Endothelial cell of umbilical vein (primary cell): ENCODE measurements around the gene KCNMB2. TPM values are rescaled to one million over a fixed set of nuclear protein-coding genes. Genes with fewer than 3 reads are reported as not detected.

ENCODE experiments used
- BruUV-seq: library from RNA; stranded (reverse); fragments of 400-500 nt; replicated peaks from 2 replicates; lab custom pipeline; 2021; lab: Mats Ljungman, UMichigan
- CTCF ChIA-PET: fragments of 300-600, 350-600 bp; sonication (Branson Sonifier 250); formaldehyde crosslinking; loops from one replicate; lab custom pipeline; 2021; ENCODE audit warnings: antibody characterized with exemption, inconsistent platforms; lab: Charles Lee
- POLR2A ChIA-PET: fragments of 300-600, 350-600 bp; sonication (Branson Sonifier 250); formaldehyde crosslinking; loops from one replicate; lab custom pipeline; 2021; ENCODE audit warnings: antibody characterized with exemption, inconsistent platforms; lab: Charles Lee
- DNase-seq: peaks from one replicate; pipeline ENCODE4 v3.0.0-alpha.2; 2011; ENCODE audit warnings: low read depth, low spot score
- FAIRE-seq: peaks from 2 replicates; lab custom pipeline; 2011; peaks lifted over from hg19 to GRCh38; lab: Jason Lieb, UNC
- H2AFZ ChIP-seq: 2 replicates; pipeline ENCODE4 v1.6.0; 2012; ENCODE audit warnings: low read depth, low read length, control low read depth, inconsistent platforms
- H3K27ac ChIP-seq: 2 replicates; pipeline ENCODE4 v1.5.1; 2011; ENCODE audit warnings: low read depth, mild to moderate bottlenecking, control low read depth, low read length, moderate library complexity; ENCODE audit not compliant: insufficient read depth
- H3K27me3 ChIP-seq, 2 experiments: 2 replicates each; pipeline versions ENCODE4 v1.6.0 to v1.6.1; 2011; ENCODE audit warnings: low read length in 2 of 2, mixed read lengths in 1 of 2; ENCODE audit not compliant: control insufficient read depth in 2 of 2, insufficient read depth in 2 of 2
- H3K36me3 ChIP-seq, 2 experiments: 2 replicates in 1 of 2; 3 replicates in 1 of 2; pipeline ENCODE4 v1.5.1; 2011; ENCODE audit warnings: low read length in 2 of 2, mild to moderate bottlenecking in 1 of 2, moderate library complexity in 1 of 2; ENCODE audit not compliant: control insufficient read depth in 2 of 2, insufficient read depth in 2 of 2; ENCODE audit errors: extremely low read depth in 1 of 2
- H3K4me1 ChIP-seq: 3 replicates; pipeline ENCODE4 v1.5.1; 2011; ENCODE audit warnings: mild to moderate bottlenecking, low read length; ENCODE audit not compliant: control insufficient read depth, insufficient read depth; ENCODE audit errors: extremely low read depth
- H3K4me2 ChIP-seq: 2 replicates; pipeline ENCODE4 v1.6.1; 2011; ENCODE audit warnings: low read length, control low read depth, mixed read lengths; ENCODE audit not compliant: insufficient read depth
- H3K4me3 ChIP-seq, 3 experiments: fragments of 200-600 bp in 1 of 3; sonication (generic), shearing (Covaris generic) in 1 of 3; replicated peaks in 1 of 3; 2 replicates each; pipeline ENCODE4 v1.5.1; 2011 to 2016; ENCODE audit warnings: control low read depth in 3 of 3, low read length in 3 of 3, mild to moderate bottlenecking in 2 of 3, inconsistent platforms in 1 of 3, low read depth in 1 of 3, moderate library complexity in 1 of 3; ENCODE audit not compliant: insufficient read depth in 1 of 3
- H3K79me2 ChIP-seq: 2 replicates; pipeline ENCODE4 v1.6.0; 2012; ENCODE audit warnings: low read length, inconsistent platforms; ENCODE audit not compliant: control insufficient read depth, insufficient read depth
- H3K9ac ChIP-seq: replicated peaks from 2 replicates; pipeline ENCODE3; 2011; ENCODE audit warnings: low read length, control low read depth; ENCODE audit not compliant: insufficient read depth; ENCODE audit errors: extremely low read depth
- H3K9me1 ChIP-seq: replicated peaks from 3 replicates; pipeline ENCODE4 v1.6.0; 2011; ENCODE audit warnings: mild to moderate bottlenecking, low read length; ENCODE audit not compliant: control insufficient read depth, insufficient read depth; ENCODE audit errors: extremely low read depth
- H3K9me3 ChIP-seq: replicated peaks from 2 replicates; pipeline ENCODE4 v1.5.1; 2012; ENCODE audit warnings: low read length, inconsistent platforms; ENCODE audit not compliant: control insufficient read depth, insufficient read depth
- H4K20me1 ChIP-seq: replicated peaks from 2 replicates; pipeline ENCODE3; 2011; ENCODE audit warnings: mild to moderate bottlenecking, low read length; ENCODE audit not compliant: control insufficient read depth, insufficient read depth; ENCODE audit errors: extremely low read depth
- CTCF ChIP-seq, 2 donors: IDR thresholded peaks; 1 replicate in 1 of 2; 2 replicates in 1 of 2; pipeline ENCODE4 v1.5.1; 2011; ENCODE audit warnings: low read length in 2 of 2, mild to moderate bottlenecking in 2 of 2, moderate library complexity in 2 of 2, control low read depth in 1 of 2, inconsistent platforms in 1 of 2, low read depth in 1 of 2; ENCODE audit not compliant: insufficient read depth in 1 of 2; ENCODE audit errors: extremely low read depth in 1 of 2
- EZH2 ChIP-seq: IDR thresholded peaks from 2 replicates; pipeline ENCODE4 v1.6.1; 2012; ENCODE audit warnings: borderline replicate concordance, low read depth, mild to moderate bottlenecking, moderate library complexity, low read length, inconsistent platforms; ENCODE audit not compliant: severe bottlenecking
- FOS ChIP-seq: IDR thresholded peaks from 2 replicates; pipeline ENCODE4 v1.6.1; 2011; ENCODE audit warnings: mild to moderate bottlenecking, low read length, moderate library complexity, borderline replicate concordance; ENCODE audit not compliant: insufficient read depth
- GATA2 ChIP-seq: IDR thresholded peaks from 2 replicates; pipeline ENCODE4 v1.7.0; 2011; ENCODE audit warnings: low read depth, mild to moderate bottlenecking, moderate library complexity, mixed read lengths, low read length; ENCODE audit not compliant: insufficient read length, insufficient read depth
- JUN ChIP-seq: IDR thresholded peaks from 2 replicates; pipeline ENCODE4 v1.6.1; 2011; ENCODE audit warnings: borderline replicate concordance, low read depth; ENCODE audit not compliant: insufficient read length, insufficient read depth
- MAX ChIP-seq: IDR thresholded peaks from 2 replicates; pipeline ENCODE4 v1.6.1; 2011; ENCODE audit not compliant: insufficient read depth, insufficient read length
- MYC ChIP-seq: IDR thresholded peaks from one replicate; pipeline ENCODE4 v1.6.1; 2011; ENCODE audit warnings: mild to moderate bottlenecking, low read depth, low read length
- POLR2A ChIP-seq: IDR thresholded peaks from 2 replicates; pipeline ENCODE4 v1.6.1; 2012; ENCODE audit warnings: low read depth, mild to moderate bottlenecking, control low read depth, low read length
- POLR2AphosphoS5 ChIP-seq: IDR thresholded peaks from 2 replicates; pipeline ENCODE4 v1.6.1; 2012; ENCODE audit warnings: low read depth, mild to moderate bottlenecking, control low read depth, low read length, moderate library complexity; ENCODE audit not compliant: insufficient read depth
- dilution Hi-C: fragments of 300-500 bp; cut with MboI; formaldehyde crosslinking; loops from one replicate; pipeline ENCODE4 v1.15.0; 2019; ENCODE audit warnings: low sequenced_read_pairs; ENCODE audit not compliant: extremely low pct_ligation_motif_present
- intact Hi-C: fragments of 100-400 bp; cut with micrococcal nuclease; formaldehyde crosslinking; loops from one replicate; pipeline ENCODE4 v1.10.0; 2022
- polyA plus RNA-seq, 4 experiments: library from polyadenylated mRNA; depleted of rRNA in 3 of 4; stranded (reverse) in 3 of 4; unstranded in 1 of 4; fragments of >200 nt; gene quantifications; 2 replicates each; pipeline versions ENCODE4 v1.2.1 to v1.2.3, GENCODE V29; 2011 to 2012; ENCODE audit warnings: missing spikeins in 1 of 4
- total RNA-seq: library from RNA; stranded (reverse); gene quantifications from 2 replicates; pipeline ENCODE4 v1.2.3, GENCODE V29; 2021

KCNMB2 gene
- total and polyA plus RNA-seq, 2 donors (not counting 3 experiments of a cell fraction or from before 2014, with no cell fraction given): not detected

DNA sequence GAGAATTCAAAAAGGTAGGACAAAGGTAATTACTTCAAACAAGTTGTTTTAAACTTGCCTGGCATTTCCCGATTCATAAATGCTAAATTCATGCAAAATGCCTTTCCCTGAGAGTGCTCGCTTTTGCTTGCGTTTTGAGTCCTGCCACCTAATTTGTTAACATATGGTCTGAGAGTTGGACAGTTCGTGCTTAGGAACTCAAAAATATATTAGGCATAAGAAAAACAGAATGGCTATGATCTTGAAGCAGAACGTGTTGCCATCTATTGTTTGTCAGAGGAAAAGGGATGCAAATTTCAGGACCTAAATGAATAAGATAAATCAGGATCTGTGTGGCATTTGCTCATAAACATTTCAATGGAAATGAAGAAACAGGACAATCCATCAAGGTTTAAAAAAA lies 339.6 kb downstream of the KCNMB2 start:
- dilution Hi-C loops (no loop called here), intact Hi-C loops (no loop called here)
- H3K27ac ChIP-seq: no peak overlapping the region
- no peak overlapping the region for H3K4me2 ChIP-seq
- TF ChIP-seq POLR2AphosphoS5 (no peak), POLR2A (no peak), FOS (no peak), CTCF (IDR thresholded peaks at IDR 0.05; ENCODE audit: extremely low read depth in 1 of 2, insufficient read depth in 1 of 2, low read depth in 1 of 2, low read length in 2 of 2) (no peak), MYC (no peak)
- no peaks in the 10 kb centered on the region for H3K36me3 ChIP-seq
- no peaks in the 10 kb centered on the region for H3K27me3 ChIP-seq
- no peaks in the 10 kb centered on the region for H3K9me3 ChIP-seq
- no peak for FAIRE-seq
- no peaks in the 10 kb centered on the region for H3K79me2 ChIP-seq
- no peaks in the 10 kb centered on the region for H4K20me1 ChIP-seq
- no TSS peak for BruUV-seq
- no peak overlapping the region for H3K4me3 ChIP-seq
- no peak overlapping the region for H2AFZ ChIP-seq
- H3K4me1 ChIP-seq: no peaks in the 10 kb centered on the region
- CTCF ChIA-PET: no interaction called here
- no peak overlapping the region for H3K9ac ChIP-seq
- no peaks in the 10 kb centered on the region for H3K9me1 ChIP-seq
- POLR2A ChIA-PET: no interaction called here
- DNase-seq: no peak

DNA sequence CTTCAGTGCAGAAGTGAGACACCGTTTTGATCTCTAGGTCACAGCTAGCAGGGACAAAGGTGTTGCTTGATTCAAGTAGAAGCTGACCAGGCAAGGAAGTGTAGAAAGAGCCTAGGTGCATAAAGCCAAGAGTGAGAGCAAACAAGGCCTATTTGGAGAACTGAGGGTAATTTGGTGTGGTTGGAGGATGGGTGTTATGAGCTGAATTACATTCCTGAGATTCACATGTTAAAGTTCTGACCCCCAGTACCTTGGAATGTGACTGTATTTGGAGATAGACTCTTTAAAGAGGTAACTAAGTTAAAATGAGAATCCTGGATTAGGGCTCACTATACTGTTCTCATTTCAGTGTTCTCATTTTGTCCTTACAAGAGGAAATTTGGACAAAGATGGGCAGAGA lies 344.0 kb downstream of the KCNMB2 start:
- dilution Hi-C loops: no loop called here
- POLR2A ChIA-PET: no interaction called here
- FAIRE-seq (no peak), DNase-seq (no peak)
- BruUV-seq: no TSS peak
- no peaks in the 10 kb centered on the region for H3K4me1 ChIP-seq
- no peak overlapping the region for H3K4me3 ChIP-seq
- CTCF ChIA-PET: no interaction called here
- no peak overlapping the region for H3K9ac ChIP-seq
- no peak overlapping the region for H3K27ac ChIP-seq
- no peaks in the 10 kb centered on the region for H3K36me3 ChIP-seq
- H2AFZ ChIP-seq: no peak overlapping the region
- H3K27me3 ChIP-seq: no peaks in the 10 kb centered on the region
- H4K20me1 ChIP-seq: no peaks in the 10 kb centered on the region
- no peaks in the 10 kb centered on the region for H3K9me1 ChIP-seq
- intact Hi-C loops: no loop called here
- no peak for TF ChIP-seq GATA2
- TF ChIP-seq MYC: no peak
- no peak for TF ChIP-seq POLR2A
- no peak for TF ChIP-seq POLR2AphosphoS5
- no peak for TF ChIP-seq JUN
- TF ChIP-seq CTCF (IDR thresholded peaks at IDR 0.05; ENCODE audit: extremely low read depth in 1 of 2, insufficient read depth in 1 of 2, low read depth in 1 of 2, low read length in 2 of 2): no peak
- TF ChIP-seq FOS: no peak
- TF ChIP-seq EZH2: no peak
- no peak for TF ChIP-seq MAX
- H3K9me3 ChIP-seq: no peaks in the 10 kb centered on the region
- no peaks in the 10 kb centered on the region for H3K79me2 ChIP-seq
- no peak overlapping the region for H3K4me2 ChIP-seq
